K562 (cell line): ENCODE measurements around the gene BRME1. TPM values are rescaled to one million over a fixed set of nuclear protein-coding genes. Genes with fewer than 3 reads are reported as not detected.

Source experiments
- CUX1 ChIP-seq: fragments of 200-800 bp; sonication (Bioruptor generic); IDR thresholded peaks from 2 replicates; pipeline ENCODE4 v1.6.1; 2016; ENCODE audit warnings: missing genetic modification characterization, missing compliant biosample characterization
- HMGN3 ChIP-seq: IDR thresholded peaks from 2 replicates; pipeline ENCODE4 v1.6.1; 2011; ENCODE audit warnings: borderline replicate concordance, low read depth, mild to moderate bottlenecking, mixed read lengths, low read length; ENCODE audit not compliant: insufficient read length; ENCODE audit errors: extremely low read depth
- IRF9 ChIP-seq: fragments of 450-650 bp; IDR thresholded peaks from 2 replicates; pipeline ENCODE4 v1.6.1; 2016; ENCODE audit warnings: missing biosample characterization, missing genetic modification characterization
- RREB1 ChIP-seq: fragments of 250-450 bp; sonication (Bioruptor Pico); IDR thresholded peaks from 2 replicates; pipeline ENCODE4 v1.4.0; 2020
- RUNX1 ChIP-seq: sonication (generic); IDR thresholded peaks from 2 replicates; pipeline ENCODE4 v1.6.1; 2016; ENCODE audit warnings: antibody characterized with exemption, low read depth
- SPI1 ChIP-seq: IDR thresholded peaks from 2 replicates; pipeline ENCODE4 v1.6.1; 2011; ENCODE audit warnings: low read depth, low read length, control low read depth, borderline replicate concordance
- VEZF1 ChIP-seq: fragments of 200-800 bp; sonication (Bioruptor generic); IDR thresholded peaks from 2 replicates; pipeline ENCODE4 v1.6.1; 2017; ENCODE audit warnings: missing genetic modification characterization, missing compliant biosample characterization
- ZNF197 ChIP-seq: fragments of 200-800 bp; sonication (Bioruptor generic); IDR thresholded peaks from 2 replicates; pipeline ENCODE4 v1.6.1; 2016; ENCODE audit warnings: low read depth, missing genetic modification characterization, missing compliant biosample characterization
- ZNF449 ChIP-seq: fragments of 250-450 bp; sonication (Bioruptor Pico); IDR thresholded peaks from 2 replicates; pipeline ENCODE4 v1.8.0; 2022; ENCODE audit warnings: moderate library complexity, mild to moderate bottlenecking, inconsistent platforms
- ZNF830 ChIP-seq: fragments of 250-450 bp; sonication (Bioruptor Pico); IDR thresholded peaks from 2 replicates; pipeline ENCODE4 v1.5.0; 2021; ENCODE audit warnings: mild to moderate bottlenecking
- polyA plus RNA-seq, 8 experiments: library from polyadenylated mRNA; depleted of rRNA in 4 of 8; stranded (reverse) in 5 of 8; unstranded in 3 of 8; fragments of >200 nt; fragmentation: Nextera tagmentation in 2 of 8; fragmentation: Illumina TruSeq in 1 of 8; extraction: Ambion mirVana in 2 of 8; extraction: Trizol in 1 of 8; gene quantifications; 2 replicates each; pipeline versions ENCODE4 v1.2.1 to v1.2.3, GENCODE V29; 2011 to 2014; ENCODE audit warnings: inconsistent platforms in 1 of 8, missing spikeins in 1 of 8
- total RNA-seq, 7 experiments: library from RNA; depleted of rRNA in 6 of 7; stranded (reverse); fragments of >200 nt in 6 of 7; fragmentation: Illumina TruSeq in 2 of 7; extraction: Trizol in 2 of 7; gene quantifications; 2 replicates each; pipeline versions ENCODE4 v1.2.1 to v1.2.3, GENCODE V29; 2011 to 2021; ENCODE audit warnings: low replicate concordance in 1 of 7

Gene BRME1
- total and polyA plus RNA-seq, 9 of the 15 experiments (the other 6 are each of a cell fraction or from before 2014, with no cell fraction given) = 0.75 to 6.1 (median 3.6) TPM

- peak; percentile 100 for TF ChIP-seq VEZF1
- no peak for TF ChIP-seq ZNF830 (CRISPR knock-in tag)
- TF ChIP-seq CUX1 (CRISPR knock-in tag) = no peak
- no peak for TF ChIP-seq IRF9
- TF ChIP-seq ZNF449 (CRISPR knock-in tag) = no peak
- no peak for TF ChIP-seq SPI1
- TF ChIP-seq HMGN3 = peak; percentile 94
- no peak for TF ChIP-seq ZNF197 (CRISPR knock-in tag)
- no peak for TF ChIP-seq RUNX1
- TF ChIP-seq RREB1 (CRISPR knock-in tag) = no peak
Observed at GRCh38 chr19:13850910-13851733, 54.8 kb downstream of the BRME1 start (continued).
